Heart left ventricle (tissue), 16 donors: ENCODE data around the gene SDR42E2. TPM values are rescaled to one million over a fixed set of nuclear protein-coding genes. Genes with fewer than 3 reads are reported as not detected.

Experiments used
- ATAC-seq, 4 donors: fragments of 200-7000 bp; cut with Tn5 transposase; one replicate each; pipeline ENCODE4 v1.9.1; 2020 to 2022; ENCODE audit warnings: moderate library complexity in 4 of 4, mild to moderate bottlenecking in 3 of 4, moderate number of reproducible peaks in 1 of 4
- DNase-seq, 5 donors: peaks; one replicate each; pipeline ENCODE4 v3.0.0-alpha.2; 2020
- H3K27ac ChIP-seq, 12 donors: fragments of 200-600 bp; sonication (generic) in 4 of 12; one replicate each; pipeline versions ENCODE4 v1.5.0 to v1.8.0; 2016 to 2022; ENCODE audit warnings: mild to moderate bottlenecking in 2 of 12
- H3K27me3 ChIP-seq, 9 donors: fragments of 200-600 bp; sonication (generic) in 2 of 9; one replicate each; pipeline versions ENCODE4 v1.5.1 to v1.8.0; 2016 to 2022; ENCODE audit warnings: mild to moderate bottlenecking in 3 of 9
- H3K36me3 ChIP-seq, 9 donors: fragments of 200-600 bp; sonication (generic) in 2 of 9; one replicate each; pipeline versions ENCODE4 v1.5.0 to v1.8.0; 2018 to 2022; ENCODE audit warnings: mild to moderate bottlenecking in 2 of 9
- H3K4me1 ChIP-seq, 12 donors: fragments of 200-600 bp; sonication (generic) in 4 of 12; one replicate each; pipeline versions ENCODE4 v1.5.0 to v1.8.0; 2016 to 2022; ENCODE audit warnings: mild to moderate bottlenecking in 3 of 12
- H3K4me3 ChIP-seq, 12 donors: fragments of 200-600 bp; sonication (generic) in 4 of 12; one replicate each; pipeline versions ENCODE4 v1.5.0 to v1.8.0; 2017 to 2022; ENCODE audit warnings: mild to moderate bottlenecking in 9 of 12, moderate library complexity in 4 of 12
- H3K9me3 ChIP-seq, 12 donors: fragments of 200-600 bp; sonication (generic) in 4 of 12; one replicate each; pipeline versions ENCODE4 v1.5.0 to v1.8.0; 2016 to 2022; ENCODE audit warnings: mild to moderate bottlenecking in 1 of 12
- CTCF ChIP-seq, 12 donors: fragments of 200-600 bp; sonication (generic) in 4 of 12; IDR thresholded peaks; one replicate each; pipeline versions ENCODE4 v1.5.0 to v1.8.0; 2018 to 2022; ENCODE audit warnings: antibody characterized with exemption in 12 of 12, mild to moderate bottlenecking in 5 of 12
- POLR2A ChIP-seq, 2 donors: fragments of 450-650 bp; IDR thresholded peaks; one replicate each; pipeline ENCODE4 v1.6.1; 2017; ENCODE audit warnings: antibody characterized with exemption in 2 of 2, mild to moderate bottlenecking in 2 of 2, moderate library complexity in 2 of 2
- WGBS, 4 donors: extraction: QIAGEN DNeasy Blood & Tissue Kit in 2 of 4; methylation state at CpG; one replicate each; pipeline versions ENCODE4 v1.1.5 to v1.1.7; 2013 to 2018; 5-methylcytosine and 5-hydroxymethylcytosine counted together
- intact Hi-C, 10 donors: fragments of 100-400 bp; cut with DNase I; formaldehyde crosslinking; loops; one replicate each; pipeline versions ENCODE4 v1.11.1 to v1.14.2; 2022
- polyA plus RNA-seq, 2 donors: library from polyadenylated mRNA; stranded (reverse); fragments of 200-250 nt; gene quantifications; one replicate each; pipeline ENCODE4 v1.2.3, GENCODE V29; 2013
- total RNA-seq, 9 donors: library from RNA; depleted of rRNA in 2 of 9; stranded (reverse); fragments of >200 nt in 2 of 9; fragmentation: NEBNext Ultra II Directional in 3 of 9; extraction: Animal tissue kit (Norgen Biotek cat#: 25700) in 3 of 9; gene quantifications; one replicate each; pipeline versions ENCODE4 v1.1.0 to v1.2.4, GENCODE V29; 2016 to 2023
- donor health status: ischemic (EF 13 %, LVEDD 7.1; RV severe dilation, severe dysfunction).
- donor health status: healthy with polysubstance abuse.
- donor health status: DM: no; HTN: yes; CAD: no.
- donor health status: DM: no; HTN: no; CAD: no.
- donor health status: ischemic (EF 25% LVEDD 6.9; RV normal size, moderate dysfunction).
- donor health status: ischemic (EF 25% LVEDD 5.7; RV mildly dilated, moderate dysfunction).
- donor health status: healthy.
- donor health status: DM: yes; HTN: yes; CAD: no.
- donor health status: ischemic (EF 35%, LVEDD 5.7; RV mildly dilated, moderate dysfunction).
- donor health status: nonischemic (EF 11% LVEDD 7.7; RV severe dilation, severe dysfunction).
- donor health status: DM: yes; HTN: yes; CAD: no.
- donor health status: PGD.
- donor health status: ischemic (EF 29% LVEDD 5.4; RV normal size, mild dysfunction).
- donor health status: nonischemic (EF 23%, LVEDD 6.1; RV moderate dilation, normal function).

Gene SDR42E2
- total and polyA plus RNA-seq, 11 donors = not detected

DNA sequence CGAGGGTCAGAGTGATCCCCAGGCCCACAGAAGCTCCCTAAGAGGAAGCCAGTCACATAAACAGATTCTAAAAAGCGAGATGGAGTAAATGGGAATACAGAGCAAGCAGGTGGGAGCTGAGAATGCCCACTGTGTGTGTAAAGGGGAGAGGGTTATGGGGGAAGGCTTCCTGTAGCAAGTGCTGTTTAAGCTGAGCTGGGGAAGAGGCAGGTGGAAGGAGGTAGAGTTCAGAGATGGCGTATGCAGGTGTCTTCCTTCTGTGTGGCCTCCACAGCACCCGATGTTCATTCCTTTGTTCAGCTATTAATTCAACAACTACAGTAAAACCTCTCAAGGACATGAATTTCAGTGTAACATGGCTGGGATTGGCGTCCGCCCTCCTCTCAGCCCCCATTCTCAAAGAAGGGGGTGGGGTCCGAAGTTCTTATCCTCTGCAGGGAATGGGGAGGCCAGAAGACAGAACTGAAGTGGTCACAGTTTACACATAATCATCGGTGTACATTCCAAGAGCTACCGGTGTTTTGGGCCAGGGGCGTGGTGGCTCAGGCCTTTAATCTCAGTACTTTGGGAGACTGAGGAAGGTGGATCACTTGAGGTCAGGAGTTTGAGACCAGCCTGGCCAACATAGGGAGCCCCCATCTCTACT, 45.5 kb downstream of the SDR42E2 start:
- H3K4me1 ChIP-seq = peaks cover 0 to 52% (median 18%) of the 10 kb centered on the region in 12 donors
- ATAC-seq = no peak
- intact Hi-C loops = loop anchor here in 5 of 10 donors (2.0 to 5.0 kb wide), 4 partner anchors 17 to 89 kb away; partner anchors contain the start of gene POLR3E (in 3 of the 5)

GRCh38 chr16:22210285-22210684, 48.0 kb downstream of the SDR42E2 start:
- ATAC-seq = no peak
- Histone ChIP-seq H3K27ac (peak overlapping the region in 1 of 12 donors; percentile 97), H3K9me3 (peaks cover 0 to 6% (median 0%) of the 10 kb centered on the region in 12 donors), H3K4me1 (peaks cover 0 to 51% (median 20%) of the 10 kb centered on the region in 12 donors), H3K27me3 (no peaks in the 10 kb centered on the region), H3K4me3 (no peak overlapping the region), H3K36me3 (peaks cover 0 to 32% (median 0%) of the 10 kb centered on the region in 9 donors)
- 96 to 100% (median 98%) methylated on average over 6 of the region's 6 CpGs for WGBS, 4 donors
- intact Hi-C loops = loop anchor here in 1 of 10 donors (5.0 kb wide), 1 partner anchor 77 kb away; no protein-coding TSS in a partner anchor
- no peak for DNase-seq
- TF ChIP-seq POLR2A (IDR thresholded peaks at IDR 0.05) = no peak
- TF ChIP-seq CTCF (IDR thresholded peaks at IDR 0.05) = no peak

More for the DNA sequence above, 45.5 kb downstream of the SDR42E2 start:
- H3K27me3 ChIP-seq = no peaks in the 10 kb centered on the region
- H3K4me3 ChIP-seq = peak overlapping the region in 11 of 12 donors; percentile 79 to 98 (median 90)
- peak overlapping the region in 11 of 12 donors; percentile 8 to 97 (median 92) for H3K27ac ChIP-seq
- TF ChIP-seq CTCF (IDR thresholded peaks at IDR 0.05) = no peak
- no peak for TF ChIP-seq POLR2A (IDR thresholded peaks at IDR 0.05)
- WGBS, 4 donors = 69 to 79% (median 75%) methylated on average over 10 of the region's 10 CpGs
- no peak for DNase-seq
- H3K9me3 ChIP-seq = peaks cover 0 to 12% (median 0%) of the 10 kb centered on the region in 12 donors
- H3K36me3 ChIP-seq = peaks cover 0 to 11% (median 0%) of the 10 kb centered on the region in 9 donors

DNA sequence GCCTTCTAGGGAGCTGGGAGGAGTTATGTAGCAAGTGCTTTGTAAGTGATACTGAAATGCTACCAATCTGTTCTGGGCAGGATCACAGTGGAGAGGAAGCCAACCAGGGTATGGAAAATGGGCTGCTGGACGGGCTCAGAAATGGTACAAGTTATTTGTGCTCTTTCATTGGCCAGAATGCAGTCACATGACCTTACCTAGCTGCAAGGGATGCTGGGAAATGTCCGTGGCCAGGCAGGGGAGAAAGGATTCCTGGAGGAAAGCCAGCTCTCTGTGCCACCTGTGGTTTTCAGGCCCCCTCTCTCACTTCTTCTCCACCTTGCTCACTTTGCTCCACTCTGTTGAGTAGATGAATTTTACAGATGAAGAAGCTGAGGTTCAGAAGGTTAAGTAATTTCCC, 48.5 kb downstream of the SDR42E2 start:
- intact Hi-C loops = loop anchor here in 1 of 10 donors (5.0 kb wide), 1 partner anchor 76 kb away; no protein-coding TSS in a partner anchor
- WGBS, 4 donors = 82 to 90% (median 86%) methylated on average over 2 of the region's 2 CpGs
- H3K4me1 ChIP-seq = peaks cover 0 to 46% (median 17%) of the 10 kb centered on the region in 12 donors

More for the DNA sequence above, 48.5 kb downstream of the SDR42E2 start:
- ATAC-seq = no peak
- no peak overlapping the region for H3K4me3 ChIP-seq
- H3K9me3 ChIP-seq = peaks cover 0 to 6% (median 0%) of the 10 kb centered on the region in 12 donors
- DNase-seq = no peak
- no peaks in the 10 kb centered on the region for H3K27me3 ChIP-seq
- peaks cover 0 to 32% (median 0%) of the 10 kb centered on the region in 9 donors for H3K36me3 ChIP-seq
- TF ChIP-seq CTCF (IDR thresholded peaks at IDR 0.05) = no peak
- no peak for TF ChIP-seq POLR2A (IDR thresholded peaks at IDR 0.05)
- H3K27ac ChIP-seq = peak overlapping the region in 1 of 12 donors; percentile 97
